BE2C (cell line): ENCODE measurements around the gene RGS10.

Experiments
- DNase-seq: peaks from one replicate; pipeline ENCODE4 v3.0.0-alpha.2; 2020
- H3K27me3 ChIP-seq: fragments of 250-450 bp; sonication (Bioruptor Pico); 2 replicates; pipeline ENCODE4 v1.5.1; 2020; ENCODE audit warnings: mild to moderate bottlenecking
- H3K36me3 ChIP-seq: fragments of 250-450 bp; sonication (Bioruptor Pico); 2 replicates; pipeline ENCODE4 v1.5.1; 2020; ENCODE audit warnings: mild to moderate bottlenecking
- H3K4me1 ChIP-seq: fragments of 250-450 bp; sonication (Bioruptor Pico); 2 replicates; pipeline ENCODE4 v1.5.1; 2020
- H3K4me3 ChIP-seq: 2 replicates; pipeline ENCODE4 v1.5.1; 2011; ENCODE audit warnings: low read depth, low read length
- H3K9me3 ChIP-seq: fragments of 250-450 bp; sonication (Bioruptor Pico); 2 replicates; pipeline ENCODE4 v1.5.1; 2020
- TF ChIP-seq, protein P1 (sequence below): IDR thresholded peaks from 2 replicates; pipeline ENCODE4 v1.5.1; 2012; ENCODE audit warnings: mild to moderate bottlenecking, low read depth, low read length

Gene RGS10

DNA sequence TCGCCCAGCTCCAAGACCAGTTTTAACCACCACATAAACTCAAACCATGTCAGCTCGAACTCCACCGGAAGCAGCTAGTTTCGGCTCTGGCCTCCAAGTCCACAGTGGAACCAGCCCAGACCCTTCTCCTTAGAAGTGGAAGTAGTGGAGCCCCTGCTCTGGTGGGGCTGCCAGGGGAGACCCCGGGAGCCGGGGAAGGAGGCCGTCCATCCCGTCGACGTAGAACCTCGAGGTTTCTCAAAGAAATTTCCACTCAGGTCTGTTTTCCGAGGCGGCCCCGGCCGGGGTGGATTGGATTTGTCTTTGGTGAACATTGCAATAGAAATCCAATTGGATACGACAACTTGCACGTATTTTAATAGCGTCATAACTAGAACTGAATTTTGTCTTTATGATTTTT, 87.5 kb downstream of the RGS10 start:
- Histone ChIP-seq H3K4me1 (peaks cover 2% of the 10 kb centered on the region), H3K36me3 (no peaks in the 10 kb centered on the region), H3K27me3 (no peaks in the 10 kb centered on the region), H3K9me3 (no peaks in the 10 kb centered on the region), H3K4me3 (no peak overlapping the region)
- DNase-seq = no peak
- TF ChIP-seq, protein P1, sequence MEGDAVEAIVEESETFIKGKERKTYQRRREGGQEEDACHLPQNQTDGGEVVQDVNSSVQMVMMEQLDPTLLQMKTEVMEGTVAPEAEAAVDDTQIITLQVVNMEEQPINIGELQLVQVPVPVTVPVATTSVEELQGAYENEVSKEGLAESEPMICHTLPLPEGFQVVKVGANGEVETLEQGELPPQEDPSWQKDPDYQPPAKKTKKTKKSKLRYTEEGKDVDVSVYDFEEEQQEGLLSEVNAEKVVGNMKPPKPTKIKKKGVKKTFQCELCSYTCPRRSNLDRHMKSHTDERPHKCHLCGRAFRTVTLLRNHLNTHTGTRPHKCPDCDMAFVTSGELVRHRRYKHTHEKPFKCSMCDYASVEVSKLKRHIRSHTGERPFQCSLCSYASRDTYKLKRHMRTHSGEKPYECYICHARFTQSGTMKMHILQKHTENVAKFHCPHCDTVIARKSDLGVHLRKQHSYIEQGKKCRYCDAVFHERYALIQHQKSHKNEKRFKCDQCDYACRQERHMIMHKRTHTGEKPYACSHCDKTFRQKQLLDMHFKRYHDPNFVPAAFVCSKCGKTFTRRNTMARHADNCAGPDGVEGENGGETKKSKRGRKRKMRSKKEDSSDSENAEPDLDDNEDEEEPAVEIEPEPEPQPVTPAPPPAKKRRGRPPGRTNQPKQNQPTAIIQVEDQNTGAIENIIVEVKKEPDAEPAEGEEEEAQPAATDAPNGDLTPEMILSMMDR = no peak

DNA sequence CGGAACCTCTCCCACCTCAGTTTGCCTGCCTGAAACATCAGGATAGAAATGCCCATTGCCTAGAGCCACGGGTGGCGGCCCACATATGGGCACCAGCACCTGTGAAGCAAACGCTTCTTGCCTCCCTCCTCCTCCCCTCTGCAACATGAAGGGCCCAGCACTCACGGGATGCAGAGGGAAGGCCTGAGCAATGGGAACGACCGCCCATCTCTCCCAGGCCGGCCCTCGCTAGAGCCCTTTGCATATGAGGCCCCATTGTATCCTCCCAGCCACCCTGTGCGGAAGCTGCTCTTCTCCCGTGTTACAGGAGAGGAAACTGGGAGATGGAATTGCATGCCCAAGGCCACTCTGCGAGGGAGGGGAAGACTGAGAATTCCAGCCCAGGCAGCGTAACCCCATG, 88.2 kb downstream of the RGS10 start:
- TF ChIP-seq, protein P1 = no peak
- Histone ChIP-seq H3K27me3 (no peaks in the 10 kb centered on the region), H3K4me3 (no peak overlapping the region), H3K4me1 (peaks cover 9% of the 10 kb centered on the region), H3K36me3 (no peaks in the 10 kb centered on the region), H3K9me3 (no peaks in the 10 kb centered on the region)
- DNase-seq = no peak

DNA sequence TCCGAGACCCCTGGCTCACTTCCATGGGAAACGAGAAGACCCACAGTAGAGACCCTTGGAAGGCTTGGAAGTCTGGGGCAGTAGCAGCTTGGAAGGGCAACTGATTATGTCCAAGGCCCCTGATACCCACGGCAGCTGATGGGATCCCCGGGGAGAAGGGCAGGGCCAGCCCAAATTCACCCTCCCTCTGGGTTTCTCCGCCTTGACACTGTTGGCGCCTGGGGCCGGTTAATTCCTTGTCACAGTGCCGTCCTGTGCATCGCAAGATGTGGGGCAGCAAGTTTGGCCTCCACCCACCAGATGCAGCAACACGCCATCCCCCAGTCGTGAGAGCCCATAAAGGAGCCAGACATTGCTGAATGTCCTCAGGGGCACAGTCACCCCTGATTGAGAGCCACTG, 89.2 kb downstream of the RGS10 start:
- Histone ChIP-seq H3K4me3 (no peak overlapping the region), H3K36me3 (no peaks in the 10 kb centered on the region), H3K9me3 (no peaks in the 10 kb centered on the region), H3K4me1 (peaks cover 9% of the 10 kb centered on the region), H3K27me3 (no peaks in the 10 kb centered on the region)
- no peak for DNase-seq
- TF ChIP-seq, protein P1 = no peak

DNA sequence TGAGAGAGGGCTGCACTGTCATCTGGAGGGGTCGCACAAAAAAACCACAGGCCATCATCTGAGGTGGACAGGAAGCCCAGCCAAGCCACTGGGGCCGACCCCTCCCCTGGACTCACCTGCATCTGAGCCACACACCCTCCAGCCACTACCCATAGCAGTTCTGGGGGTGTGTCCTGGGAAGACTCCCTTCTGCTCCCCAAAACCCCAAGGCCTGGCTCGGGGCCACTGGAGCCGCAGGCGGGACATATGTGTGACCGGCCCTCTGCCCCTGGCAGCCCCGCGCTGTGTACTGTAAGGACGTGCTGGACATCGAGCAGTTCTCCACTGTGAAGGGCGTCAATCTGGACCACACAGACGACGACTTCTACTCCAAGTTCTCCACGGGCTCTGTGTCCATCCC, 90.1 kb downstream of the RGS10 start:
- H3K36me3 ChIP-seq = no peaks in the 10 kb centered on the region
- TF ChIP-seq, protein P1 = no peak

DNA sequence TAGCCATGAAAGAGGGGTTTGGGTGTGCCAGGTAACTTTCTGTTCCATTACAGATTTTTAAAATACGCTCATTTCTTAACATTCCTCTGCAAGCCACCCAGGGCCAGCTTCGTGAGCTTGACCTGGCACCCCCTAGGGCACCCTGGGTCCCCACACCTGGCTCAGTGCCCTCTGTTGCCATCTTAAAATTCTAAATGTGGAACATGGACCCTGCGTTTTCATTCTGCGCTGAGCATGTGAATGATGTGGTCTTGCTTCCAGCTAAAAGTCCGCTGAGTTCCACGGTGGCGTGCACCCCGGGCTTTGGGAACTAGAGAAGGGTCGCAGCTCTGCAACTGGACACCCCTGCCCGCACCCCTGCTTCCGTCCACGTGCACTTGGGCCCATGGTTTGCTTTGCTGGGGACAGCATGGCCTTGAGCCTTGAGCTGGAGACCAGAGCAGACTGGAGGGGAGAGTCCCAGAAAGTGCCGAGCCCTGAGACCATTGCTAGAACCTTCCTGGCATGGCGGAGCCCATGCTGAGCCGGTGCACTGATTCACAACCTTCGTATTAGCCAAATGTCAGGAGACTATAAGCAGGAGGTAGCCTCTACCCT, 91.1 kb downstream of the RGS10 start:
- DNase-seq = no peak
- TF ChIP-seq, protein P1 = no peak
- Histone ChIP-seq H3K36me3 (no peaks in the 10 kb centered on the region), H3K9me3 (no peaks in the 10 kb centered on the region), H3K4me1 (peaks cover 9% of the 10 kb centered on the region), H3K27me3 (no peaks in the 10 kb centered on the region), H3K4me3 (no peak overlapping the region)

More for the DNA sequence above, 90.1 kb downstream of the RGS10 start:
- H3K4me3 ChIP-seq = no peak overlapping the region
- DNase-seq = no peak
- H3K4me1 ChIP-seq = peaks cover 9% of the 10 kb centered on the region
- no peaks in the 10 kb centered on the region for H3K27me3 ChIP-seq
- H3K9me3 ChIP-seq = no peaks in the 10 kb centered on the region

DNA sequence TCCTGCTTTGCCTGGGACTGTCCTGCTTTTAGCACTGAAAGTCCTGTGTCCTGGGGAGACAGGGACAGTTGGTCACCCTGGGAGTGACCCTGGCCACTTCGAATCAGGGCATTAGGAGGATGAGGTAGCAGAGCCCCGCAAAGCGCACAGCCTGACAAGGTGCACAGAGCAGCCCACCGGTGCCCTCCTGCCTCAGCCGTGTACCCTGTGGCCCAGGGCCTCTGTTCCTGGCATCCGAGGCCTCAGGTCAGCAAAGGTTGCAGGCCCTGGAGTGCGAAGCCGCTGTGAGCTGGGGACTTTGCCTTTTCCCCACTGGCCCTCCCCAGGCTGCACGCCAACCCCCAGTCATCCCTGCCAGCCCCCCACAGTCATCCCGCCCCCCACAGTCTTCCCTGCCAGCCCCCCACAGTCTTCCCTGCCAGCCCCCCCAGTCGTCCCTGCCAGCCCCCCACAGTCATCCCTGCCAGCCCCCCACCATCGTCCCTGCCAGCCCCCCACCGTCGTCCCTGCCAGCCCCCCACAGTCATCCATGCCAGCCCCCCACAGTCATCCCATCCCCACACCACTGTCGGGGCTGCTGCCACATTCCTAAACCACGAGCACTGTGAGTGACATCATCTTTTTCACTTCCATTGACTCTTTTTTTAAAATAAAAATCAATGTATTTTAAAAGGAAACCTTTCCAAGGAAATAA, 91.8 kb downstream of the RGS10 start:
- Histone ChIP-seq H3K36me3 (no peaks in the 10 kb centered on the region), H3K4me1 (peaks cover 9% of the 10 kb centered on the region), H3K27me3 (no peaks in the 10 kb centered on the region), H3K9me3 (no peaks in the 10 kb centered on the region), H3K4me3 (no peak overlapping the region)
- TF ChIP-seq, protein P1 = no peak
- DNase-seq = no peak
